Neural progenitor cell (in vitro differentiated cells): Measurements from ENCODE around the gene FAM120A. TPM values are rescaled to one million over a fixed set of nuclear protein-coding genes. Genes with fewer than 3 reads are reported as not detected.

Experiments used
- DNase-seq: peaks from one replicate; pipeline ENCODE4 v3.0.0-alpha.2; 2016; ENCODE audit warnings: low spot score
- H2AFZ ChIP-seq: fragments of 200-600 bp; sonication (generic); replicated peaks from 2 replicates; pipeline ENCODE4 v1.6.1; 2016; ENCODE audit warnings: antibody characterized with exemption
- H3F3A ChIP-seq: fragments of 200-600 bp; sonication (generic); 2 replicates; pipeline ENCODE4 v1.6.1; 2016; ENCODE audit warnings: antibody characterized with exemption, low read depth
- H3K27ac ChIP-seq: fragments of 200-600 bp; sonication (generic); 2 replicates; pipeline ENCODE4 v1.5.1; 2016; ENCODE audit warnings: mild to moderate bottlenecking
- H3K27me3 ChIP-seq: fragments of 200-600 bp; sonication (generic); 2 replicates; pipeline ENCODE4 v1.6.1; 2016; ENCODE audit warnings: mild to moderate bottlenecking, moderate library complexity
- H3K36me3 ChIP-seq: fragments of 200-600 bp; sonication (generic); 2 replicates; pipeline ENCODE4 v1.5.1; 2016
- H3K4me1 ChIP-seq: fragments of 200-600 bp; sonication (generic); 2 replicates; pipeline ENCODE4 v1.6.1; 2016; ENCODE audit warnings: mixed run types
- H3K4me2 ChIP-seq: fragments of 200-600 bp; sonication (generic); 2 replicates; pipeline ENCODE4 v1.6.1; 2016
- H3K4me3 ChIP-seq: fragments of 200-600 bp; sonication (generic); 2 replicates; pipeline ENCODE4 v1.5.1; 2016
- H3K79me2 ChIP-seq: fragments of 200-600 bp; sonication (generic); 2 replicates; pipeline ENCODE4 v1.6.1; 2016; ENCODE audit warnings: low read depth
- H3K9ac ChIP-seq: fragments of 200-600 bp; sonication (generic); 2 replicates; pipeline ENCODE4 v1.6.1; 2016
- H3K9me3 ChIP-seq: fragments of 200-600 bp; sonication (generic); 2 replicates; pipeline ENCODE4 v1.5.1; 2016; ENCODE audit warnings: low read depth
- H4K20me1 ChIP-seq: fragments of 200-600 bp; sonication (generic); 2 replicates; pipeline ENCODE4 v1.6.1; 2016; ENCODE audit warnings: low read depth
- H3K27ac Mint-ChIP-seq: 3 replicates; pipeline ENCODE4 v1.8.0; 2021; ENCODE audit warnings: mixed read lengths
- H3K27me3 Mint-ChIP-seq: 2 replicates; pipeline ENCODE4 v1.8.0; 2022; ENCODE audit warnings: low read depth, mild to moderate bottlenecking, inconsistent platforms, moderate library complexity, mixed read lengths; ENCODE audit not compliant: insufficient read depth
- H3K36me3 Mint-ChIP-seq: 3 replicates; pipeline ENCODE4 v1.8.0; 2021; ENCODE audit warnings: mixed read lengths
- H3K4me1 Mint-ChIP-seq: 3 replicates; pipeline ENCODE4 v1.8.0; 2021; ENCODE audit warnings: mixed read lengths
- H3K4me3 Mint-ChIP-seq: 3 replicates; pipeline ENCODE4 v1.8.0; 2021; ENCODE audit warnings: mild to moderate bottlenecking, moderate library complexity, mixed read lengths
- H3K9me3 Mint-ChIP-seq: 3 replicates; pipeline ENCODE4 v1.8.0; 2020; ENCODE audit warnings: mixed read lengths
- CTCF ChIP-seq: fragments of 200-600 bp; sonication (generic); IDR thresholded peaks from 2 replicates; pipeline ENCODE4 v1.5.1; 2017; ENCODE audit warnings: antibody characterized with exemption, mild to moderate bottlenecking
- EZH2 ChIP-seq: fragments of 200-600 bp; sonication (generic); IDR thresholded peaks from 2 replicates; pipeline ENCODE4 v1.6.1; 2017; ENCODE audit warnings: antibody characterized with exemption, mild to moderate bottlenecking, moderate library complexity
- EZH2phosphoT487 ChIP-seq: fragments of 200-600 bp; sonication (generic); IDR thresholded peaks from 2 replicates; pipeline ENCODE4 v1.6.1; 2017; ENCODE audit warnings: antibody characterized with exemption
- microRNA-seq: library from miRNA; unstranded; fragments of <30 nt; microRNA quantifications from one replicate; pipeline ENCODE4, GENCODE V29; 2016
- small RNA-seq: library from RNA; depleted of rRNA; stranded (forward); fragments of <200 nt; gene quantifications from one replicate; pipeline ENCODE3, GENCODE V24; 2015
- total RNA-seq: library from RNA; depleted of rRNA; stranded (reverse); fragments of >200 nt; gene quantifications from 2 replicates; pipeline ENCODE4 v1.2.3, GENCODE V29; 2015; ENCODE audit warnings: low replicate concordance

Gene FAM120A
- total RNA-seq, 1 donor from 2014 or later, result 17.2 TPM

- Histone ChIP-seq H3K79me2 (peaks cover 28% of the 10 kb centered on the region), H3K9ac (no peak overlapping the region), H3K4me1 (peaks cover 7% of the 10 kb centered on the region), H3K9me3 (peaks cover 4% of the 10 kb centered on the region), H3K36me3 (no peaks in the 10 kb centered on the region), H3K4me3 (no peak overlapping the region), H2AFZ (no peak overlapping the region), H4K20me1 (peaks cover 18% of the 10 kb centered on the region), H3K27ac (no peak overlapping the region), H3K4me2 (no peak overlapping the region), H3K27me3 (no peaks in the 10 kb centered on the region), H3F3A (no peaks in the 10 kb centered on the region)
- H3K27ac Mint-ChIP-seq, result no peak overlapping the region
- H3K4me1 Mint-ChIP-seq, result peaks cover 21% of the 10 kb centered on the region
- H3K27me3 Mint-ChIP-seq, result peaks cover 2% of the 10 kb centered on the region
- H3K4me3 Mint-ChIP-seq, result no peak overlapping the region
- H3K36me3 Mint-ChIP-seq, result peaks cover 13% of the 10 kb centered on the region
- TF ChIP-seq CTCF (no peak), EZH2phosphoT487 (no peak), EZH2 (no peak)
- DNase-seq, result no peak
- peaks cover 18% of the 10 kb centered on the region for H3K9me3 Mint-ChIP-seq
These were observed 162.3 kb downstream of the FAM120A start for GRCh38 chr9:93613791-93614190.

GRCh38 chr9:93614830-93615468 is 163.5 kb downstream of the FAM120A start:
- Mint-ChIP-seq H3K27me3 (peaks cover 2% of the 10 kb centered on the region), H3K9me3 (peaks cover 8% of the 10 kb centered on the region), H3K4me3 (no peak overlapping the region), H3K4me1 (peaks cover 21% of the 10 kb centered on the region), H3K36me3 (peaks cover 11% of the 10 kb centered on the region), H3K27ac (no peak overlapping the region)
- no peaks in the 10 kb centered on the region for H3F3A ChIP-seq
- no peak overlapping the region for H2AFZ ChIP-seq
- TF ChIP-seq EZH2 (no peak), EZH2phosphoT487 (no peak), CTCF (no peak)
- H3K27me3 ChIP-seq, result no peaks in the 10 kb centered on the region
- no peak overlapping the region for H3K9ac ChIP-seq
- H3K4me3 ChIP-seq, result no peak overlapping the region
- no peak overlapping the region for H3K4me2 ChIP-seq
- H3K79me2 ChIP-seq, result peaks cover 17% of the 10 kb centered on the region
- H3K36me3 ChIP-seq, result no peaks in the 10 kb centered on the region
- H3K9me3 ChIP-seq, result no peaks in the 10 kb centered on the region
- H3K4me1 ChIP-seq, result peaks cover 7% of the 10 kb centered on the region
- H3K27ac ChIP-seq, result no peak overlapping the region
- DNase-seq, result no peak
- H4K20me1 ChIP-seq, result peaks cover 18% of the 10 kb centered on the region

Small RNA genes lying within 50 kb of the gene (microRNA-seq; reads per million reads assigned to microRNA genes)
- gene MIR548AU, result not detected

Small RNA genes lying within 50 kb of the gene (small RNA-seq; reads per million reads assigned to genes)
- not detected for gene RF00019

Other genes starting within 250 kb of the FAM120A start
- 38.7 and 40.9 TPM in 2 replicates for gene FAM120AOS, start 1.9 kb downstream of the FAM120A start, total RNA-seq
- gene PHF2, start 124.9 kb downstream of the FAM120A start, total RNA-seq, result 15.7 and 17.6 TPM in 2 replicates